Stomach (tissue), 4 donors: ENCODE results near the gene NEDD4.

ENCODE experiments used
- EP300 ChIP-seq: sonication (generic); formaldehyde crosslinking; IDR thresholded peaks from one replicate; pipeline ENCODE4 v1.6.1; 2017; ENCODE audit warnings: antibody characterized with exemption
- POLR2A ChIP-seq, 4 donors: fragments of 450-650 bp; IDR thresholded peaks; one replicate each; pipeline ENCODE4 v1.6.1; 2016; ENCODE audit warnings: antibody characterized with exemption in 4 of 4, control low read depth in 2 of 4, mild to moderate bottlenecking in 1 of 4, moderate library complexity in 1 of 4
- POLR2AphosphoS5 ChIP-seq, 3 donors: sonication (generic); formaldehyde crosslinking; IDR thresholded peaks; one replicate each; pipeline ENCODE4 v1.6.1; 2016; ENCODE audit warnings: antibody characterized with exemption in 3 of 3

GRCh38 chr15:55820043-55820442 is 173.4 kb downstream of the NEDD4 start:
- TF ChIP-seq POLR2A (IDR thresholded peaks at IDR 0.05) (no peak), POLR2AphosphoS5 (IDR thresholded peaks at IDR 0.05) (no peak), EP300 (no peak)
